HepG2 (cell line): ENCODE data around the gene PXDC1. TPM values are rescaled to one million over a fixed set of nuclear protein-coding genes. Genes with fewer than 3 reads are reported as not detected.
A peak's percentile ranks its signal among the peaks of the same experiment; 100 is the strongest.

ENCODE experiments used
- ATF7 ChIP-seq, 2 experiments: fragments of 450-650 bp in 1 of 2; sonication (generic) in 1 of 2; formaldehyde crosslinking in 1 of 2; IDR thresholded peaks; 2 replicates each; pipeline versions ENCODE4 v1.4.0 to v1.6.1; 2016 to 2020; ENCODE audit warnings: antibody characterized with exemption in 1 of 2, mild to moderate bottlenecking in 1 of 2, missing genetic modification reagents in 1 of 2
- CEBPB ChIP-seq: IDR thresholded peaks from 2 replicates; pipeline ENCODE4 v1.6.1; 2011; ENCODE audit warnings: low read depth, low read length, improper control_type of control experiment, borderline replicate concordance
- CENPT ChIP-seq: sonication (generic); formaldehyde crosslinking; IDR thresholded peaks from 2 replicates; pipeline ENCODE4 v1.8.0; 2022; ENCODE audit warnings: low read depth, mild to moderate bottlenecking, moderate library complexity, missing genetic modification reagents
- GATAD2A ChIP-seq: IDR thresholded peaks from 2 replicates; pipeline ENCODE4 v1.6.1; 2016
- IRX3 ChIP-seq: sonication (generic); formaldehyde crosslinking; IDR thresholded peaks from 2 replicates; pipeline ENCODE4 v1.8.1; 2023; ENCODE audit warnings: mild to moderate bottlenecking, low read depth, missing genetic modification reagents, borderline replicate concordance
- NFE2L1 ChIP-seq: sonication (generic); formaldehyde crosslinking; IDR thresholded peaks from 2 replicates; pipeline ENCODE4 v1.4.0; 2020; ENCODE audit warnings: missing genetic modification reagents, mild to moderate bottlenecking, borderline replicate concordance
- NR1H2 ChIP-seq: sonication (generic); formaldehyde crosslinking; IDR thresholded peaks from 2 replicates; pipeline ENCODE4 v1.8.1; 2022; ENCODE audit warnings: low read depth, missing genetic modification reagents, borderline replicate concordance
- PTBP1 ChIP-seq: fragments of 200-400 bp; formaldehyde crosslinking; IDR thresholded peaks from 2 replicates; pipeline ENCODE4 v1.6.1; 2018; ENCODE audit warnings: low read length, low read depth; ENCODE audit not compliant: poor library complexity, severe bottlenecking
- RAD51 ChIP-seq: fragments of 450-650 bp; IDR thresholded peaks from 2 replicates; pipeline ENCODE4 v1.6.1; 2016; ENCODE audit warnings: borderline replicate concordance
- RELA ChIP-seq: sonication (generic); formaldehyde crosslinking; IDR thresholded peaks from 2 replicates; pipeline ENCODE4 v1.4.0; 2020; ENCODE audit warnings: missing genetic modification reagents
- RNF2 ChIP-seq: fragments of 450-650 bp; conservative IDR thresholded peaks from 2 replicates; pipeline ENCODE4 v1.6.1; 2016; ENCODE audit warnings: low read depth
- ZKSCAN1 ChIP-seq: fragments of 150-350 bp; IDR thresholded peaks from 2 replicates; pipeline ENCODE4 v1.6.1; 2014; ENCODE audit warnings: low read length
- ZNF24 ChIP-seq: fragments of 450-650 bp; IDR thresholded peaks from 2 replicates; pipeline ENCODE4 v1.6.1; 2017; ENCODE audit warnings: antibody characterized with exemption, mild to moderate bottlenecking
- polyA plus RNA-seq, 8 experiments: library from polyadenylated mRNA; depleted of rRNA in 3 of 8; stranded (reverse) in 7 of 8; unstranded in 1 of 8; fragments of >200 nt; fragmentation: Illumina TruSeq in 4 of 8; extraction: Trizol in 4 of 8; gene quantifications; 2 replicates each; pipeline versions ENCODE4 v1.2.1 to v1.2.3, GENCODE V29; 2011 to 2016; ENCODE audit warnings: low read depth in 4 of 8, missing spikeins in 1 of 8, mixed read lengths in 1 of 8; ENCODE audit not compliant: insufficient read depth in 1 of 8
- total RNA-seq, 5 experiments: library from RNA; depleted of rRNA; stranded (reverse); fragments of >200 nt; fragmentation: Illumina TruSeq; extraction: Trizol; gene quantifications; 2 replicates each; pipeline ENCODE4 v1.2.3, GENCODE V29; 2016; ENCODE audit warnings: low read depth in 1 of 5
- TF ChIP-seq, protein P1 (sequence below): IDR thresholded peaks from 2 replicates; pipeline ENCODE4 v1.6.1; 2012; ENCODE audit warnings: low read length, improper control_type of control experiment
- TF ChIP-seq, protein P2 (sequence below), 2 experiments: fragments of 450-650 bp in 1 of 2; sonication (generic) in 1 of 2; formaldehyde crosslinking in 1 of 2; IDR thresholded peaks; 2 replicates each; pipeline versions ENCODE4 v1.6.1 to v1.8.0; 2016 to 2022; ENCODE audit warnings: antibody characterized with exemption in 1 of 2, mild to moderate bottlenecking in 1 of 2, missing genetic modification reagents in 1 of 2
- TF ChIP-seq, protein P3 (sequence below): sonication (generic); formaldehyde crosslinking; IDR thresholded peaks from 2 replicates; pipeline ENCODE4 v1.5.0; 2020; ENCODE audit warnings: missing genetic modification reagents

Gene PXDC1
- total and polyA plus RNA-seq, 2 of the 13 experiments (the other 11 are each of a cell fraction or from before 2014, with no cell fraction given): 32.4 to 34.7 TPM

DNA sequence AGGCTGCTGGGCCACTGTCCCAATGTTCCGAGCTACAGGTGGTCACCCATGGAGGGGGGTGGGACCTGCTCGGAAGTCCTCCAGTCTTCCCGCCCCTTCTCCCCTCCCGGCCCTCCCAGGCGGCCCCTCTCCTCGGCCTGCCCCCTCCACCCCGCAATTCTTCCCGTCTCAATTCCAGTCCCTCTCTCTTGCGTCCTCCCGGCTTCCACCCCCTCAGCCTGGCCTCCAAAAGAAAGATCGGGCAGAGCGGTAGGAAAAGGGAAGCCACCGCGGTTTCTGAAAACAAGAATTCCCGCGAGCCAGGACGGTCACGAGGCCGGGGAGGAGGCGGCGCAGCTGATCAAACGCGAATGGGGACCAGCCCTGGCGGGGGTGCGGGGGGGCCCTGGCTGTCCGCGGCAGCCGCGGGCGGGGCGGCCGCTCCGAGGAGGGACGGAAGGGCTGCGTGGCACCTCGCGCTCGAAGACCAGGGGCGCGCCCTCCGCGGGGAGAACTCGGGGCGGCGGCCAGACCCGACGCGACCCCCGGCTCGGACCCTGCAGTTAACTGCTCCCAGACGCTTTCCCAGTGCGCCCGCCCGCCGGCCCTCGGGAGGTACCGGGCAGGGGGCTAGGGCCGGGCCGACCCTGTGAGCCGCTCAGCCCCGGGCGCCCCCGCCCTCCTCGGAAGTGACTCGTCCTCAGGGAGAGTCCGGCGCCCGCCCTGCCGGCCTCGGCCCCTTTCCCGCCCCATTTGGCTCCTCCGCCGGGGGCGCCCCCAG is 1.0 kb downstream of the PXDC1 start (continued):
- TF ChIP-seq RAD51 (no peak; the same call in 1 of the 2 replicates), ZNF24 (no peak), ZKSCAN1 (no peak), NR1H2 (CRISPR knock-in tag) (no peak), CENPT (CRISPR knock-in tag) (0 out of 2 replicates have a peak, but pooled peaks have one; percentile 50), IRX3 (CRISPR knock-in tag) (no peak), RNF2 (peak; percentile 84; the same call in 1 of the 2 replicates), CEBPB (no peak), NFE2L1 (no peak), RELA (no peak), GATAD2A (CRISPR knock-in tag) (no peak), ATF7 (IDR thresholded peaks at IDR 0.05) (no peak), ATF7 (CRISPR knock-in tag; IDR thresholded peaks at IDR 0.05) (peak; percentile 60; the same call in 1 of the 2 replicates), PTBP1 (no peak)
- TF ChIP-seq, protein P1, sequence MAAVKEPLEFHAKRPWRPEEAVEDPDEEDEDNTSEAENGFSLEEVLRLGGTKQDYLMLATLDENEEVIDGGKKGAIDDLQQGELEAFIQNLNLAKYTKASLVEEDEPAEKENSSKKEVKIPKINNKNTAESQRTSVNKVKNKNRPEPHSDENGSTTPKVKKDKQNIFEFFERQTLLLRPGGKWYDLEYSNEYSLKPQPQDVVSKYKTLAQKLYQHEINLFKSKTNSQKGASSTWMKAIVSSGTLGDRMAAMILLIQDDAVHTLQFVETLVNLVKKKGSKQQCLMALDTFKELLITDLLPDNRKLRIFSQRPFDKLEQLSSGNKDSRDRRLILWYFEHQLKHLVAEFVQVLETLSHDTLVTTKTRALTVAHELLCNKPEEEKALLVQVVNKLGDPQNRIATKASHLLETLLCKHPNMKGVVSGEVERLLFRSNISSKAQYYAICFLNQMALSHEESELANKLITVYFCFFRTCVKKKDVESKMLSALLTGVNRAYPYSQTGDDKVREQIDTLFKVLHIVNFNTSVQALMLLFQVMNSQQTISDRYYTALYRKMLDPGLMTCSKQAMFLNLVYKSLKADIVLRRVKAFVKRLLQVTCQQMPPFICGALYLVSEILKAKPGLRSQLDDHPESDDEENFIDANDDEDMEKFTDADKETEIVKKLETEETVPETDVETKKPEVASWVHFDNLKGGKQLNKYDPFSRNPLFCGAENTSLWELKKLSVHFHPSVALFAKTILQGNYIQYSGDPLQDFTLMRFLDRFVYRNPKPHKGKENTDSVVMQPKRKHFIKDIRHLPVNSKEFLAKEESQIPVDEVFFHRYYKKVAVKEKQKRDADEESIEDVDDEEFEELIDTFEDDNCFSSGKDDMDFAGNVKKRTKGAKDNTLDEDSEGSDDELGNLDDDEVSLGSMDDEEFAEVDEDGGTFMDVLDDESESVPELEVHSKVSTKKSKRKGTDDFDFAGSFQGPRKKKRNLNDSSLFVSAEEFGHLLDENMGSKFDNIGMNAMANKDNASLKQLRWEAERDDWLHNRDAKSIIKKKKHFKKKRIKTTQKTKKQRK: no peak
- TF ChIP-seq, protein P2, sequence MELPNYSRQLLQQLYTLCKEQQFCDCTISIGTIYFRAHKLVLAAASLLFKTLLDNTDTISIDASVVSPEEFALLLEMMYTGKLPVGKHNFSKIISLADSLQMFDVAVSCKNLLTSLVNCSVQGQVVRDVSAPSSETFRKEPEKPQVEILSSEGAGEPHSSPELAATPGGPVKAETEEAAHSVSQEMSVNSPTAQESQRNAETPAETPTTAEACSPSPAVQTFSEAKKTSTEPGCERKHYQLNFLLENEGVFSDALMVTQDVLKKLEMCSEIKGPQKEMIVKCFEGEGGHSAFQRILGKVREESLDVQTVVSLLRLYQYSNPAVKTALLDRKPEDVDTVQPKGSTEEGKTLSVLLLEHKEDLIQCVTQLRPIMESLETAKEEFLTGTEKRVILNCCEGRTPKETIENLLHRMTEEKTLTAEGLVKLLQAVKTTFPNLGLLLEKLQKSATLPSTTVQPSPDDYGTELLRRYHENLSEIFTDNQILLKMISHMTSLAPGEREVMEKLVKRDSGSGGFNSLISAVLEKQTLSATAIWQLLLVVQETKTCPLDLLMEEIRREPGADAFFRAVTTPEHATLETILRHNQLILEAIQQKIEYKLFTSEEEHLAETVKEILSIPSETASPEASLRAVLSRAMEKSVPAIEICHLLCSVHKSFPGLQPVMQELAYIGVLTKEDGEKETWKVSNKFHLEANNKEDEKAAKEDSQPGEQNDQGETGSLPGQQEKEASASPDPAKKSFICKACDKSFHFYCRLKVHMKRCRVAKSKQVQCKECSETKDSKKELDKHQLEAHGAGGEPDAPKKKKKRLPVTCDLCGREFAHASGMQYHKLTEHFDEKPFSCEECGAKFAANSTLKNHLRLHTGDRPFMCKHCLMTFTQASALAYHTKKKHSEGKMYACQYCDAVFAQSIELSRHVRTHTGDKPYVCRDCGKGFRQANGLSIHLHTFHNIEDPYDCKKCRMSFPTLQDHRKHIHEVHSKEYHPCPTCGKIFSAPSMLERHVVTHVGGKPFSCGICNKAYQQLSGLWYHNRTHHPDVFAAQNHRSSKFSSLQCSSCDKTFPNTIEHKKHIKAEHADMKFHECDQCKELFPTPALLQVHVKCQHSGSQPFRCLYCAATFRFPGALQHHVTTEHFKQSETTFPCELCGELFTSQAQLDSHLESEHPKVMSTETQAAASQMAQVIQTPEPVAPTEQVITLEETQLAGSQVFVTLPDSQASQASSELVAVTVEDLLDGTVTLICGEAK (IDR thresholded peaks at IDR 0.05): no peak
- TF ChIP-seq, protein P2 (CRISPR knock-in tag; IDR thresholded peaks at IDR 0.05): no peak; the same call in 1 of the 2 replicates
- TF ChIP-seq, protein P3, sequence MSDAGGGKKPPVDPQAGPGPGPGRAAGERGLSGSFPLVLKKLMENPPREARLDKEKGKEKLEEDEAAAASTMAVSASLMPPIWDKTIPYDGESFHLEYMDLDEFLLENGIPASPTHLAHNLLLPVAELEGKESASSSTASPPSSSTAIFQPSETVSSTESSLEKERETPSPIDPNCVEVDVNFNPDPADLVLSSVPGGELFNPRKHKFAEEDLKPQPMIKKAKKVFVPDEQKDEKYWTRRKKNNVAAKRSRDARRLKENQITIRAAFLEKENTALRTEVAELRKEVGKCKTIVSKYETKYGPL (CRISPR knock-in tag): no peak
